Measurements from ENCODE around the gene MPHOSPH8.

DNA sequence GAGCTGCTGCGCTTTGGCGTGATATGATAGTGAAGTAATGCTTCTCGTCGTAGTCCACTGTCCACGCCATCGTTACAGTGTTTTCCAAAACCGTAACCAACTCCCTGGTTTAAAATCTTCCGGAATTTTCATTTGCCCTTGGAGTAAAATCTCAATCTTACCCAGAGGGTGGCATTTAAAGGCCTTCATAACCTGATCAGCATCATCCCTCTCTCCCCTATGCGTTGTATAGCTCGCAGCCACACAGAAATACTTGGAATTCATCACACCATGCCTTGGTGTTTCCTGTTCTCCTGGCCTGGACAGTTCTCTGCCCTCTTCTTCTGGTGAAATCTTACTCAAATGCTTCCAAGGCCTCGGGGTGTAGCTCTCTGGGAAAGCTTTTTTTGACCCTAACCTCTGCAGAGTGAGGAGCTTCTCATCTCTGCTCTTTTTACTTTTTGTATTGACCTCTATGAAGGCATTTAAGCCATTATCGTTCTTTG is 839 bp downstream of the MPHOSPH8 start:
- no peak for TF ChIP-seq POLR2AphosphoS5 (IDR thresholded peaks at IDR 0.05; ENCODE audit: low read depth, low read length)
- TF ChIP-seq, protein P1, sequence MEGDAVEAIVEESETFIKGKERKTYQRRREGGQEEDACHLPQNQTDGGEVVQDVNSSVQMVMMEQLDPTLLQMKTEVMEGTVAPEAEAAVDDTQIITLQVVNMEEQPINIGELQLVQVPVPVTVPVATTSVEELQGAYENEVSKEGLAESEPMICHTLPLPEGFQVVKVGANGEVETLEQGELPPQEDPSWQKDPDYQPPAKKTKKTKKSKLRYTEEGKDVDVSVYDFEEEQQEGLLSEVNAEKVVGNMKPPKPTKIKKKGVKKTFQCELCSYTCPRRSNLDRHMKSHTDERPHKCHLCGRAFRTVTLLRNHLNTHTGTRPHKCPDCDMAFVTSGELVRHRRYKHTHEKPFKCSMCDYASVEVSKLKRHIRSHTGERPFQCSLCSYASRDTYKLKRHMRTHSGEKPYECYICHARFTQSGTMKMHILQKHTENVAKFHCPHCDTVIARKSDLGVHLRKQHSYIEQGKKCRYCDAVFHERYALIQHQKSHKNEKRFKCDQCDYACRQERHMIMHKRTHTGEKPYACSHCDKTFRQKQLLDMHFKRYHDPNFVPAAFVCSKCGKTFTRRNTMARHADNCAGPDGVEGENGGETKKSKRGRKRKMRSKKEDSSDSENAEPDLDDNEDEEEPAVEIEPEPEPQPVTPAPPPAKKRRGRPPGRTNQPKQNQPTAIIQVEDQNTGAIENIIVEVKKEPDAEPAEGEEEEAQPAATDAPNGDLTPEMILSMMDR (IDR thresholded peaks at IDR 0.05): no peak

All from Panc1 (cell line).